Upper lobe of left lung (tissue), 4 donors: ENCODE results near the gene CES4A.

ENCODE experiments used
- CTCF ChIP-seq, 6 experiments: fragments of 450-650 bp in 4 of 6; fragments of 200-600 bp in 2 of 6; sonication (generic) in 2 of 6; IDR thresholded peaks; one replicate each; pipeline ENCODE4 v1.5.1; 2016 to 2019; ENCODE audit warnings: antibody characterized with exemption in 6 of 6
- POLR2A ChIP-seq, 4 donors: fragments of 450-650 bp; IDR thresholded peaks; one replicate each; pipeline ENCODE4 v1.5.1; 2016 to 2017; ENCODE audit warnings: antibody characterized with exemption in 4 of 4, mild to moderate bottlenecking in 2 of 4

DNA sequence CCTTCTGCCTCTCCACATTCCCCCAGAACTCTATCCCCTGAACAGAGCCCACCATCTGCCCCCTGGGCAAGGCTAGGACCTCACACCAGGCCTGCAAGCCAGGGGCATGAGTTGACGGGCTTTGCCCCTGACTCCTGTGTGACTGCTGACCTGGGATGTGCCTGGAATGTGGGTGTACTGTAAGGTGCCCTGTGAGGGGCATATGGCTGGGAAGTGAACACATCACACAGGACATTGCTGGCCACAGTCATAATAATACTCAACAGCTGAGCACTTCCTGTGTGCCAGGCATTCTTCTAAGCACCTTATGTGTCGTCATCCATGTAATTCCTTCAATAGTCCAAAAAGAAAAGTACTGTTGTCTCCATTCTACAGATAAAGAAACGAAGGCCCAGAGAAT, 13.3 kb downstream of the CES4A start:
- TF ChIP-seq POLR2A (IDR thresholded peaks at IDR 0.05) (no peak), CTCF (IDR thresholded peaks at IDR 0.05) (no peak)
